OCI-LY7 (cell line): ENCODE results near the gene PRR4.

Experiments
- EZH2phosphoT487 ChIP-seq: fragments of 200-600 bp; sonication (generic); IDR thresholded peaks from 2 replicates; pipeline ENCODE4 v1.6.1; 2018; ENCODE audit warnings: low read depth, borderline replicate concordance, mild to moderate bottlenecking, mixed run types, antibody characterized with exemption, low read length, moderate library complexity, mixed read lengths
- TF ChIP-seq, protein P1 (sequence below): fragments of 200-600 bp; sonication (generic); conservative IDR thresholded peaks from 2 replicates; pipeline ENCODE4 v1.5.1; 2014; ENCODE audit warnings: mild to moderate bottlenecking, antibody characterized with exemption, low read length, moderate library complexity, mixed read lengths

DNA sequence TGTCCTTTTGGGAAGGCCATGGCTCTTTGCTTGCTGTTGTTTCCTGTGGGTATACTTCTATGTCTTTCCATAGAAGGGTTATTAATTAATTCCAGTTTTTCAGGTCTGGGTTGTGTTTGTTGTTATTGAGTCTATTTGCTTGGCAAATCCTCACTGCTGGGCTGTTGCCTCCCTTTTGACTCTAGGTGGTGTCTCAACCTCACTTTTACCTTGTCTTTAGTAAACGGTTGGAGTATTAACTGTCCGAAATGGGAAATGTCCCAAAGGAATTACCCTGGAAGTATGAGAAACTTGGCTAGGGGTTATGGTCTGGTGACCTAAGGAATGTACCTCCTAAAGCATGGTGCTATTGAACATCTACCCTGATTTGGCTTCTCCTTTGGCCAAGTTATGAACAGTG is 18.1 kb upstream of the PRR4 start:
- TF ChIP-seq, protein P1, sequence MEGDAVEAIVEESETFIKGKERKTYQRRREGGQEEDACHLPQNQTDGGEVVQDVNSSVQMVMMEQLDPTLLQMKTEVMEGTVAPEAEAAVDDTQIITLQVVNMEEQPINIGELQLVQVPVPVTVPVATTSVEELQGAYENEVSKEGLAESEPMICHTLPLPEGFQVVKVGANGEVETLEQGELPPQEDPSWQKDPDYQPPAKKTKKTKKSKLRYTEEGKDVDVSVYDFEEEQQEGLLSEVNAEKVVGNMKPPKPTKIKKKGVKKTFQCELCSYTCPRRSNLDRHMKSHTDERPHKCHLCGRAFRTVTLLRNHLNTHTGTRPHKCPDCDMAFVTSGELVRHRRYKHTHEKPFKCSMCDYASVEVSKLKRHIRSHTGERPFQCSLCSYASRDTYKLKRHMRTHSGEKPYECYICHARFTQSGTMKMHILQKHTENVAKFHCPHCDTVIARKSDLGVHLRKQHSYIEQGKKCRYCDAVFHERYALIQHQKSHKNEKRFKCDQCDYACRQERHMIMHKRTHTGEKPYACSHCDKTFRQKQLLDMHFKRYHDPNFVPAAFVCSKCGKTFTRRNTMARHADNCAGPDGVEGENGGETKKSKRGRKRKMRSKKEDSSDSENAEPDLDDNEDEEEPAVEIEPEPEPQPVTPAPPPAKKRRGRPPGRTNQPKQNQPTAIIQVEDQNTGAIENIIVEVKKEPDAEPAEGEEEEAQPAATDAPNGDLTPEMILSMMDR = no peak
- TF ChIP-seq EZH2phosphoT487 = no peak
